ENCODE data around the gene SELENOI. TPM values are rescaled to one million over a fixed set of nuclear protein-coding genes. Genes with fewer than 3 reads are reported as not detected.

The SELENOI gene
- total RNA-seq, 2 experiments from 2014 or later = 27.7 to 31.5 TPM

- Mint-ChIP-seq H3K36me3 (ENCODE audit: low read depth) (no peaks in the 10 kb centered on the region), H3K27me3 (peaks cover 27% of the 10 kb centered on the region), H3K27ac (no peak overlapping the region), H3K4me1 (ENCODE audit: low read depth) (peaks cover 9% of the 10 kb centered on the region), H3K9me3 (no peaks in the 10 kb centered on the region), H3K4me3 (no peak overlapping the region)
- intact Hi-C loops (cut with DNase I, micrococcal nuclease) = no loop called here
- no peak for TF ChIP-seq CTCF (IDR thresholded peaks at IDR 0.05)
- Histone ChIP-seq H3K4me3 (ENCODE audit: low read length) (no peak overlapping the region), H3K27me3 (ENCODE audit: control insufficient read depth in 1 of 2, insufficient read depth in 2 of 2, low read length in 2 of 2) (peaks cover 3 to 13% of the 10 kb centered on the region in 2 experiments), H3K27ac (ENCODE audit: low read depth in 1 of 2, low read length in 2 of 2) (no peak overlapping the region), H3K4me1 (ENCODE audit: insufficient read depth, low read length) (no peaks in the 10 kb centered on the region), H3K9me3 (ENCODE audit: control insufficient read depth in 1 of 2, insufficient read depth in 1 of 2, low read length in 2 of 2) (no peaks in the 10 kb centered on the region), H3K36me3 (ENCODE audit: insufficient read depth, low read length) (no peaks in the 10 kb centered on the region)
- ATAC-seq (ENCODE audit: poor library complexity) (no peak), DNase-seq (no peak)
- POLR2A ChIA-PET = no interaction called here
- CTCF ChIA-PET = no interaction called here
Observed at GRCh38 chr2:26407526-26407925, 61.6 kb downstream of the SELENOI start.

- Histone ChIP-seq H3K36me3 (ENCODE audit: insufficient read depth, low read length) (no peaks in the 10 kb centered on the region), H3K27me3 (ENCODE audit: control insufficient read depth in 1 of 2, insufficient read depth in 2 of 2, low read length in 2 of 2) (peaks cover 0 to 13% of the 10 kb centered on the region in 2 experiments), H3K4me3 (ENCODE audit: low read length) (no peak overlapping the region), H3K4me1 (ENCODE audit: insufficient read depth, low read length) (no peaks in the 10 kb centered on the region), H3K27ac (ENCODE audit: low read depth in 1 of 2, low read length in 2 of 2) (no peak overlapping the region), H3K9me3 (ENCODE audit: control insufficient read depth in 1 of 2, insufficient read depth in 1 of 2, low read length in 2 of 2) (no peaks in the 10 kb centered on the region)
- Mint-ChIP-seq H3K27me3 (peaks cover 15% of the 10 kb centered on the region), H3K4me1 (ENCODE audit: low read depth) (peaks cover 10% of the 10 kb centered on the region), H3K4me3 (no peak overlapping the region), H3K36me3 (ENCODE audit: low read depth) (no peaks in the 10 kb centered on the region), H3K9me3 (no peaks in the 10 kb centered on the region), H3K27ac (no peak overlapping the region)
- ChIA-PET CTCF (no interaction called here), POLR2A (no interaction called here)
- DNase-seq (no peak), ATAC-seq (ENCODE audit: poor library complexity) (no peak)
- intact Hi-C loops (cut with DNase I, micrococcal nuclease) = no loop called here
- TF ChIP-seq CTCF (IDR thresholded peaks at IDR 0.05) = no peak
Observed at GRCh38 chr2:26409785-26410184, 63.8 kb downstream of the SELENOI start.

GRCh38 chr2:26410764-26411243, 64.9 kb downstream of the SELENOI start:
- peaks cover 15% of the 10 kb centered on the region for H3K27me3 Mint-ChIP-seq
- H3K27ac ChIP-seq (ENCODE audit: low read depth in 1 of 2, low read length in 2 of 2) = no peak overlapping the region
- no peak overlapping the region for H3K4me3 ChIP-seq (ENCODE audit: low read length)
- no peak for DNase-seq
- no peaks in the 10 kb centered on the region for H3K4me1 ChIP-seq (ENCODE audit: insufficient read depth, low read length)
- intact Hi-C loops (cut with DNase I, micrococcal nuclease) = no loop called here
- no peaks in the 10 kb centered on the region for H3K36me3 Mint-ChIP-seq (ENCODE audit: low read depth)
- no peak overlapping the region for H3K4me3 Mint-ChIP-seq
- H3K9me3 ChIP-seq (ENCODE audit: control insufficient read depth in 1 of 2, insufficient read depth in 1 of 2, low read length in 2 of 2) = no peaks in the 10 kb centered on the region
- POLR2A ChIA-PET = no interaction called here
- peaks cover 10% of the 10 kb centered on the region for H3K4me1 Mint-ChIP-seq (ENCODE audit: low read depth)
- no peak for ATAC-seq (ENCODE audit: poor library complexity)
- no peak overlapping the region for H3K27ac Mint-ChIP-seq
- no peak for TF ChIP-seq CTCF (IDR thresholded peaks at IDR 0.05)
- H3K36me3 ChIP-seq (ENCODE audit: insufficient read depth, low read length) = no peaks in the 10 kb centered on the region
- no peaks in the 10 kb centered on the region for H3K9me3 Mint-ChIP-seq
- CTCF ChIA-PET = no interaction called here
- H3K27me3 ChIP-seq (ENCODE audit: control insufficient read depth in 1 of 2, insufficient read depth in 2 of 2, low read length in 2 of 2) = peaks cover 0 to 13% of the 10 kb centered on the region in 2 experiments

Data from CD4-positive, alpha-beta T cell (primary cell).